Head of caudate nucleus (tissue), 42 donors: ENCODE data around the gene ABCA2.
A peak's percentile ranks its signal among the peaks of the same experiment; 100 is the strongest.
"Not testable (repeated sequence)": the region's sequence is repeated elsewhere in the genome, so short reads cannot be mapped to it uniquely, and the experiment has no call there.

Experiments
- DNase-seq, 42 donors: peaks; one replicate each; pipeline versions ENCODE4 v3.0.0 to v3.0.0-alpha.2; 2020 to 2021; ENCODE audit warnings: mixed read lengths in 7 of 42
- intact Hi-C: fragments of 100-400 bp; cut with DNase I; formaldehyde crosslinking; loops from one replicate; pipeline ENCODE4 v1.15.0; 2022

Gene ABCA2

GRCh38 chr9:137009217-137009616 lies 18.8 kb downstream of the ABCA2 start:
- DNase-seq: no peak
- intact Hi-C loops: no loop called here

GRCh38 chr9:137008312-137008711 lies 19.7 kb downstream of the ABCA2 start:
- no peak for DNase-seq
- intact Hi-C loops: no loop called here

- intact Hi-C loops: no loop called here
These were observed 20.2 kb downstream of the ABCA2 start for GRCh38 chr9:137007816-137008270.

GRCh38 chr9:137007108-137007815 lies 20.8 kb downstream of the ABCA2 start:
- peak in 1 of 42 donors; percentile 13 for DNase-seq

More at GRCh38 chr9:137007816-137008270, 20.2 kb downstream of the ABCA2 start:
- no peak for DNase-seq

GRCh38 chr9:137006116-137007003 lies 21.7 kb downstream of the ABCA2 start:
- DNase-seq: peak in 4 of 42 donors; percentile 28 to 56 (median 30)
- intact Hi-C loops: no loop called here

More at GRCh38 chr9:137007108-137007815, 20.8 kb downstream of the ABCA2 start:
- intact Hi-C loops: no loop called here

GRCh38 chr9:137004285-137004684 lies 23.8 kb downstream of the ABCA2 start:
- peak in 20 of 42 donors; percentile 43 to 81 (median 60) for DNase-seq
- intact Hi-C loops: not testable (repeated sequence)

GRCh38 chr9:137002646-137003041 lies 25.4 kb downstream of the ABCA2 start:
- intact Hi-C loops: no loop called here
- DNase-seq: no peak

DNA sequence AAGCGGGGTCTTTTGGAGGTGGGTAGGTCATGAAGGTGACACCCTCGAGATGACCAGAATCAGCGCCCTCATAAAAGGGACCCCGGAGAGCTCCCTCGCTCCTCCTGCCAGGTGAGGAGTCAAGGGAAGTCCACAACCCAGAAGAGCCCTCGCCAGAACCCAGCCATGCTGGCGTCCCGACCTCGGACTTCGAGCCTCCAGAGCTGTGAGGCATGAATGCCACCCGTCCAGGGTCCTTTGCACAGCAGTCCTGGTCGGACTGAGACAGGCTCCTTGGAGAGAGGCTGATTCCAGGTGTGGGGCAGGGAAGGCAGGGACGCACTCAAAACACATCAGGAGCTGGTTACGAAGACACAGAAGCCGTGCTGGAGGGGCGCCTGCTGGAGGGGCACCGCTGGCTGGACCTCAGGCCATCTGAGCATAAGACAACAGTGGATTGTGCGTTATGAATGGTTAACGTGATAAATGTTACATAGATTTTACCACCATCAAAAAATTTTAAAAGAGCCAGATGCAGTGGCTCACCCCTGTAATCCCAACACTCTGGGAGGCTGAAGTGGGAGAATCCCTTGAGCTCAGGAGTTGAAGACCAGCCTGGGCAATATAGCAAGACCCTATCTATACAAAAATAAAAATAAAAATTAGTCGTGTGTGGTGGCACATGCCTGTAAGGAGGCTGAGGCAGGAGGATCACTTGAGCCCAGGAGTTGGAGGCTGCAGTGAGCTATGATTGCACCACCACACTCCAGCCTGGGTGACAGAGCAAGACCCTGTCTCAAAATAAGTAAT lies 26.0 kb downstream of the ABCA2 start:
- intact Hi-C loops: no loop called here

DNA sequence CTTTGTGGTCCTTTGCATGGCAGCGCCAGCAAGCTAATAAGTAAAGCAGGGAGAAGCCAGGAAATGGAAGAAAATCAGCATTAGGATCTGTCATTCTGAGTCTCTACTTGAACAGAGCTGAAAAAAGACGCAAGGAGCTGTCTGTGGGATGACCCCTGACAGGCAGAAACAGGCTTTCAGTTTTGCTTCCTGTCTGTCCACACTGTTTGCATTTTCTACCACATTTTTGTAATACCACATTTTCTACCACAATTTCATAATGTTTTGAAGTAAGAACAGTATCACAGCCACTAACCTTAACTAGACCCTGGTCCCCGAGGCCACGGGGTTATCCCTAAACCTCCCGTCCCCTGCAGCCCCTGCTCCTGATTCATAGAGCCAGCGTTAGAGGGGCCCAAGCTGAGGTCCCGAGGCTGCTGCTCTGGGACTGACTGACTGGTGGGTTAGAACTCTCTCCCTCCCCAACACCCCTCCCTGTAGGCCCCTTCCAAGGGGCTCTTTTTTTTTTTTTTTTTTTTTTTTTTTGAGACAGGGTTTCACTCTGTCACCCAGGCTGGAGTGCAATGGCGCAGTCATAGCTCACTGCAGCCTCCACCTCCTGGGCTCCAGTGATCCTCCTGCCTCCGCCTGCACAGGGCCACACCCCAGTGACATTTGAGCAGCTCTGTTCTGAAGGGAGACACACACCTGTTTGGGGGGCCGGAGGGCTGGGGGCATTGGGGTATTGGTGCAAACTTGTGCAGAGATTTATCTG lies 27.7 kb downstream of the ABCA2 start:
- intact Hi-C loops: no loop called here
- no peak for DNase-seq

More for the DNA sequence above, 26.0 kb downstream of the ABCA2 start:
- DNase-seq: no peak

GRCh38 chr9:136997830-136998234 lies 30.2 kb downstream of the ABCA2 start:
- intact Hi-C loops: no loop called here
- DNase-seq: no peak

DNA sequence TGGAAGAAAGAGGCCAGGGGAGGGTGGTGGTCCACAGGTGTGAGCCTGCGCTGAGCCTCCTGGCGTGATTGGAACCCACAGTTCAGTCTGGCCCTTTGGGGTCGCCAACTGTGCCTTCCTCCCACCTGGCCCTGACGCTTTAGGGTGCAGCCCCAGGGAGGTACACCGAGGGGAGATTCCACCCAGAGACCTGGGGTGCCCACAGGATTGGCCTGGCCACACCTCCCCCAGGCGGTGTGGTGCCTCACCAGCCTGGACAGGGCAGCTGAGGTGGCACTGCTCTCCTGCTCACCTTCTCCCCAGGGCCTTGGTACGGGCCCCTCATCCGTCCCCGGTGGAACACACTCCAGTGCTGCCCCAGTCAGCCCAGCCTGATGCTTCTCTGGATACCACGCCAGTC lies 30.7 kb downstream of the ABCA2 start:
- DNase-seq: peak in 1 of 42 donors; percentile 8
- intact Hi-C loops: no loop called here

GRCh38 chr9:136996361-136997292 lies 31.4 kb downstream of the ABCA2 start, which contains the start of gene CLIC3:
CLIC3 (minus strand) TSS chr9:136996568; CDS start chr9:136996543, 25 bp downstream.
- intact Hi-C loops: no loop called here
- DNase-seq: peak in 2 of 42 donors; percentile 9 to 40

DNA sequence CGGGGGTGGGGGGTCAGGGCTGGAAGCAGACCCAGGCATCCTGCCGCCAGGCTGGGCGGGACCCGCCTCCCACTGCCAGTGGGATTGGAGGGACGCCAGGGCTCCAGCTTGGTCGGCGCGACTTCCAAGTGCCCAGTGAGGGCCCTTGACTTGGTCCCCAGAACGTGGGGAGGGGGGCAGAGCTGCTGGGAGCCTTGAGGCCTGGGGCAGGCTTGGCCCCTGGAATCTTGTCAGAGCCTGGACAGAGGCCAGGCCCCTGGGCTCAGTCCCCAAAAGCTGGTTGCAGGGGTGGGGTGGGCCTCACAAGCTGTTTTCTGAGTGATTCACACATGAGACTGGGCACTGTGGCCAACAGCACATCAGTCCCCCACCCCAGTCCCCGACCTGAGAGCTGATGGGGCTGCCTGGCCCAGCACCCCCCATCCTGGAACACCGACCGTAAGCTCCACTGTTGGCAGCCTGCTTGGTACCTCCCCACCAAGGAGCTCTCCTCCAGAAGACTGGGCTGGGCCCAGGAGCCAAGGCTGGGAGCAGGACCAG lies 32.2 kb downstream of the ABCA2 start:
- peak in 13 of 42 donors; percentile 27 to 68 (median 54) for DNase-seq
- intact Hi-C loops: no loop called here

DNA sequence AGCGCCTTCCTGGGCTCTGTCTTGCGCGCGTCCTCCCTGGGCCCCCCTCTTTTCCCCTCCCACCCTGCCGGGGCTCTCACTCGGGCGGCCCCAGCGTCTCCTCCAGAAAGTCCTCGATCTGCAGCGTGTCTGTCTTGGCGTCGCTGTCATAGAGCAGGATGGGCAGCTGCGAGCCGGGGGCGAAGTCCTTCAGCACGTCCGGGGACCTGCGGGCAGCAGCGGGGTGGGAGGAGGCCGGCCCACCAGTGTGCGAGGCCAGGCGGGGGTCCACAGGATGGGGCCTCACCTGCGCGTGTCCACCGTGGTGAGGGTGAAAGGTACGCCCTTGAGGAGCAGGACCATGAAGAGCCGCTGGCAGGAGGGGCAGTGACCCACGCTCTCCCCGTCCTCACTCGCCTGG lies 32.7 kb downstream of the ABCA2 start:
- intact Hi-C loops: no loop called here
- DNase-seq: no peak

- no peak for DNase-seq
- intact Hi-C loops: no loop called here
These were observed 33.2 kb downstream of the ABCA2 start for GRCh38 chr9:136994888-136995230.

- DNase-seq: no peak
- intact Hi-C loops: no loop called here
These were observed 33.7 kb downstream of the ABCA2 start for GRCh38 chr9:136994180-136994887.
